GM12892 (cell line): ENCODE results near the gene TMEM39B.
A peak's percentile ranks its signal among the peaks of the same experiment; 100 is the strongest.

Source experiments
- POLR2A ChIP-seq: IDR thresholded peaks from 2 replicates; pipeline ENCODE4 v1.6.1; 2011; ENCODE audit warnings: low read depth, low read length, control low read depth
- POLR2AphosphoS5 ChIP-seq: IDR thresholded peaks from 2 replicates; pipeline ENCODE4 v1.6.1; 2011; ENCODE audit warnings: low read depth, low read length, control low read depth
- TAF1 ChIP-seq: IDR thresholded peaks from 2 replicates; pipeline ENCODE4 v1.6.1; 2011; ENCODE audit warnings: low read depth, mild to moderate bottlenecking, control low read depth, low read length, borderline replicate concordance

GRCh38 chr1:32072622-32073298 is at the start of gene TMEM39B:
- TF ChIP-seq TAF1 (no peak; the same call in 1 of the 2 replicates), POLR2AphosphoS5 (peak; percentile 85), POLR2A (peak; percentile 83)
